GM10266 (cell line): Measurements from ENCODE around the gene UGT2B17.
"Not testable (repeated sequence)": the region's sequence is repeated elsewhere in the genome, so short reads cannot be mapped to it uniquely, and the experiment has no call there.

ENCODE experiments used
- DNase-seq: peaks from one replicate; pipeline ENCODE4 v3.0.0; 2012; ENCODE audit errors: extremely low spot score
- CTCF ChIP-seq: IDR thresholded peaks from 2 replicates; pipeline ENCODE4 v1.5.1; 2012; ENCODE audit warnings: mild to moderate bottlenecking, low read depth; ENCODE audit not compliant: control insufficient read depth, insufficient read depth; ENCODE audit errors: missing control alignments

UGT2B17 gene

DNA sequence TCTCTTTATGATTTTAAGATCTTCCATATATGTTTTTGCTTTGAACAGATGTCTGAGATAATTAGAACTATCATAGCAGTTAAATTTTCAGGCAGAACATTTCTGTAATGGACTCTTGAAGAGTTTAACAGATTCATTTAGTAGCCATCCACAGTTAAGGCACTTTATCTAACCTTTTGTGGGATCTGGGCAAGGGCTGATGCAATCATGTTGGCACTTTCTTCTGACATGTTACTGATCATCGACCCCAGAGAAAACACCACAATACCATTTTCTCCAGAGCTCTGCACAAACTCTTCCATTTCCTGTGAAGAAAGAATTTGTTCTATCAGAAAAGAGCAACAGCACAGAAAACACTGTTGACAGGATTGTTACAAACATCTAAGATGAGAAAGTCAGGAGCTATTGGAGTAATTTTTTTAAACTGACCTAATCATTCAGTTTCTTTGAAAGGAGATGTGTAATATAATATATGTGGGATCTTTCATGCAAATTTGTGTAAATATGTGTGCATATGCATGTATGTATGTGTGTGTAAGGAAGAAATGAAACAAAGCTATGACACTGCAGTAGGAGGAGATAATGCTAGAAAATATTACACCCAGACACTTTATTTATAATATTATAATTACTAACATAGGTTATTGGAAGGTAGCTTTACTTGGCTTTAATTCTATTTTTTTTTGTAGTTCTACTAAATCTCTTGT is 15.6 kb downstream of the UGT2B17 start:
- DNase-seq, result not testable (repeated sequence)

DNA sequence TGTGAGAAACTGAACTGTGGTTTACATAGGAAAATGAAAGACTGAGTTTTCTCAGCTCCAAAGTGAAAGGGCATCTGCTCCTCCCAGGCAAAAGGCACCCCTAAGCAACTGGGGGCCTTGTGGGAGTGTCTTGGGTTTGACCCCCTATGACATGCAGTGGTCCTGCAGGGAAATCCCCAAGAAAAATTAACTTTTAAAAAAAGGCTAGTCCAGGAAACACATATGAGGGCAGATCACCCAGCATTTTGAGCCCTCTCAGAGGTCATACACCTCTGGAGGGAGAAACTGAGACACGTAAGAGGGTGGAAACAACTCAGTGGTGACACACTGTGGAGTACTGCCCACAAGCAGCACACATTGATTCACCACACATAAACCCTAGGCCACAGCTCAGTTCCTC is 22.3 kb downstream of the UGT2B17 start:
- DNase-seq, result not testable (repeated sequence)

GRCh38 chr4:68552818-68553811 is 23.0 kb downstream of the UGT2B17 start:
- DNase-seq, result not testable (repeated sequence)

DNA sequence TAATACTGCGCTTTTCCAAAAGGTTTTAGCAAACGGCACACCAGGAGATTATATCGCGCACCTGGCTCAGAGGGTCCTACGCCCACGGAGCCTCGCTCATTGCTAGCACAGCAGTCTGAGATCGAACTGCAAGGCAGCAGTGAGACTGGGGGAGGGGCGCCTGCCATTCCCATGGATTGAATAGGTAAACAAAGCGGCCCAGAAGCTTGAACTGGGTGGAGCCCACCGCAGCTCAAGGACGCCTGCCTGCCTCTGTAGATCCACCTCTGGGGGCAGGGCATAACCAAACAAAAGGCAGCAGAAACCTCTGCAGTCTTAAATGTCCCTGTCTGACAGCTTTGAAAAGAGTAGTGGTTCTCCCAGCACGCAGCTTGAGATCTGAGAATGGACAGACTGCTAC is 33.4 kb downstream of the UGT2B17 start:
- not testable (repeated sequence) for DNase-seq

DNA sequence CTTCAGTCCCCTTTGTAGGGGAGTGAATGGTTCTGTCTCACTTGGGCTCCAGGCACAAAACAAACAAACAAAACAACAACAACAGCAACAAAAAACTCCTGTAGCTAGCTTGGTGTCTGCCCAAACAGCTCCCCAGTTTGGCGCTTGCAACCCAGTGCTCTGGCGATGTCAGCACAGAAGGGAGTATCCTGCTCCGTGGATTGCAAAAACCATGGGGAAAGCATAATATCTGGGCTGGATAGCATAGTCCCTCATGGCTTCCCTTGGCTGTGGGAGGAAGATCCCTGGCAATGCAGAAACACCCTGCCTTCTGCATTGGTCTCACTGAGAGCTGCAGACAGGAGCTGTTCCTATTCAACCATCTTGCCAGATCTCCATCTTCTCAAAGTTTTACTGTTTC is 39.7 kb downstream of the UGT2B17 start:
- TF ChIP-seq CTCF, result no peak
- no peak for DNase-seq

DNA sequence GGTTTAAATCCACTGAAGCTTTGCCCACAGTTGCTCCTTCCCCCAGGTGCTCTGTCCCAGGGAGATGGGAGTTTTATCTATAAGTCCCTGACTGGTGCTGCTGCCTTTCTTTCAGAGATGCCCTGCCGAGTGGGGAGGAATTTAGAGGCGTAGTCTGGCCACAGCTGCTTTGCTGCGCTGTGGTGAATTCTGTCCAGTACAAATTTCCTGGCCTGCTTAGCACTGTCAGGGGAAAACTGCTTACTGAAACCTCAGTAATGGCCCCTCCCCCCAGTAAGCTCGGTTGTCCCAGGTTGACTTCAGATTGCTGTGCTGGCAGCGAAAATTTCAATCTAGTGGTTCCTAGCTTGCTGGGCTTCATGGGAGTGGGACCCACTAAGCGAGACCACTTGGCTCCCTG is 40.1 kb downstream of the UGT2B17 start:
- DNase-seq, result no peak
- TF ChIP-seq CTCF, result no peak

DNA sequence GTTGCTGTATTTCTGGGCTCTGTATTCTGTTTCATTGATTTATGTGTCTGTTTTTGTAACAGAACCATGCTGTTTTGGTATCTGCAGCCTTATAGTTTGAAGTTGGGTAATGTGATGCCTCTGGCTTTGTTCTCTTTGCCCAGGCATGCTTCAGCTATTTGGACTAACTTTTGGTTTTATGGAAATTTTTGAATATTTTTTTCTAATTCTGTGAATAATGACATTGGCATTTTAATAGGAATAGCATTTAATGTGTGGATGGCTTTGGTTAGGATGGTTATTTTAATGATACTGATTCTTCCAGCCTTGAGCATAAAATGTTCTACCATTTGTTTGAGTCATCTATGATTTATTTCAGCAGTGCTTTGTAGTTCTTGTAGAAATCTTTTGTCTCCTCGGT is 53.9 kb downstream of the UGT2B17 start:
- not testable (repeated sequence) for DNase-seq

DNA sequence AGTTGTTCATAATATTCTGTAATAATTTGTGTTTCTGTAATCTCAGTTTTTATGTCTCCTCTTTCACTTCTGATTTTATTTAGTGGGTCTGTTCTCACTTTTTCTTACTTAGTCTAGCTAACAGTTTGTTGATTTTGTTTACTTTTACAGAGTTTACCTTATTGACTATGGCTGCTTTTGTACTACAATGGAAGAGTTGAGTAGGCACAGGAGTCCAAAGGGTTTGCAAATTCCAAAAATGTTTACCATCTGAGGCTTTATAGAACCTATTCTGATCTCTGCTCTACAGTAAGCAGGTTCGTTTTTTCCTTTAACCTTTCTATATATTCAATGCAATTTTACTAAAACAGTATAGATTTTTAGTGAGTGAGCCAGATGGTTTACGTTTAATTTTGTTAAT is 55.1 kb downstream of the UGT2B17 start:
- DNase-seq, result no peak
- TF ChIP-seq CTCF, result no peak

GRCh38 chr4:68518889-68519288 is 57.2 kb downstream of the UGT2B17 start:
- DNase-seq, result no peak
- TF ChIP-seq CTCF, result no peak

DNA sequence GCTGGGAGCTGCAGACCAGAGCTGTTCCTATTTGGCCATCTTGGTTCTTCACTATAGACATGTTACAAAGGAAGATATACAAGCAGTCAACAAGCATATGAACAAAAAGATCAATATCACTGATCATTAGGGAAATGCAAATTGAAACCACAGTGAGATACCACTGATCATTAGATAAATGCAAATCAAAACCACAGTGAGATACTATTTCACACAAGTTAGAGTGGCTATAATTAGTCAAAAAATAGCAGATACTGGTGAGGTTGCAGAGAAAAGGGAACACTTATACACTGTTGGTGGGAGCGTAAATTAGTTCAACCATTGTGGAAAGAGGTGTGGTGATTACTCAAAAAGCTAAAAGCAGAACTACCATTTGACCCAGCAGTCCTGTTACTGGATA is 70.7 kb downstream of the UGT2B17 start:
- DNase-seq, result not testable (repeated sequence)

- DNase-seq, result not testable (repeated sequence)
Measured at GRCh38 chr4:68504836-68505235, 71.3 kb downstream of the UGT2B17 start.

DNA sequence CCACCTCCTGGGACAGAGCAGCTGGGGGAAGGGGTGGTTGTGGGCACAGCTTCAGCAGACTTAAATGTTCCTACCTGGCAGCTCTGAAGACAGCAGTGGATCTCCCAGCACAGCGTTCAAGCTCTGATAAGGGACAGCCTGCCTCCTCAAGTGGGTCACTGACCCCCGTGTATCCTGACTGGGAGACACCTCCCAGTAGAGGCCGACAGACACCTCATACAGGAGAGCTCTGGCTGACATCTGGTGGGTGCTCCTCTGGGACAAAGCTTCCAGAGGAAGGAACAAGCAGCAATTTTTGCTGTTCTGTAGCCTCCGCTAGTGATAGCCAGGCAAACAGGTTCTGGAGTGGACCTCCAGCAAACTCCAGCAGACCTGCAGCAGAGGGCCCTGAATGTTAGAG is 72.7 kb downstream of the UGT2B17 start:
- not testable (repeated sequence) for DNase-seq
